RKO (cell line): ENCODE measurements around the gene ALDH16A1.

ENCODE experiments used
- DNase-seq: peaks from one replicate; pipeline ENCODE4 v3.0.0-alpha.2; 2016; ENCODE audit warnings: low spot score

ALDH16A1 gene

GRCh38 chr19:49515767-49516166 is 62.7 kb downstream of the ALDH16A1 start:
- no peak for DNase-seq

DNA sequence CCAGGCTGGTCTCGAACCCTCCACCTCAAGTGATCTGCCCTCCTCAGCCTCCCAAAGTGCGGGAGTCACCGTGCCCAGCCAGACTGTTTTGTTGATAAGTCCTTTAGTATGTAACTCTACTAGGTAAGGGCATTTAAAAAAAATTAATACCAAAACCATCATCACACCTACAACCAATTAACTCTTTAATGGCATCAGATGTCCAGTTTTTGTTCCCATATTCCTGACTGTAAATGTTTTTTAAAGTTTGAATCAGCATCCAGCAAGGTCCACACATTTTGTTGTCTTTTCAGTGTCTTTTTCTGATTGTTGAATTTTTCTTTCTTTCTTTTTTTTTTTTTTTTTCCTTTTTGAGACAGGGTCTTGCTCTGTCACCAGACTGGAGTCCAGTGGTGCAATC is 65.0 kb downstream of the ALDH16A1 start:
- DNase-seq, result no peak
